ENCODE results near the gene GRIN1. TPM values are rescaled to one million over a fixed set of nuclear protein-coding genes. Genes with fewer than 3 reads are reported as not detected.

The GRIN1 gene
- total RNA-seq, 2 donors from 2014 or later: not detected

DNA sequence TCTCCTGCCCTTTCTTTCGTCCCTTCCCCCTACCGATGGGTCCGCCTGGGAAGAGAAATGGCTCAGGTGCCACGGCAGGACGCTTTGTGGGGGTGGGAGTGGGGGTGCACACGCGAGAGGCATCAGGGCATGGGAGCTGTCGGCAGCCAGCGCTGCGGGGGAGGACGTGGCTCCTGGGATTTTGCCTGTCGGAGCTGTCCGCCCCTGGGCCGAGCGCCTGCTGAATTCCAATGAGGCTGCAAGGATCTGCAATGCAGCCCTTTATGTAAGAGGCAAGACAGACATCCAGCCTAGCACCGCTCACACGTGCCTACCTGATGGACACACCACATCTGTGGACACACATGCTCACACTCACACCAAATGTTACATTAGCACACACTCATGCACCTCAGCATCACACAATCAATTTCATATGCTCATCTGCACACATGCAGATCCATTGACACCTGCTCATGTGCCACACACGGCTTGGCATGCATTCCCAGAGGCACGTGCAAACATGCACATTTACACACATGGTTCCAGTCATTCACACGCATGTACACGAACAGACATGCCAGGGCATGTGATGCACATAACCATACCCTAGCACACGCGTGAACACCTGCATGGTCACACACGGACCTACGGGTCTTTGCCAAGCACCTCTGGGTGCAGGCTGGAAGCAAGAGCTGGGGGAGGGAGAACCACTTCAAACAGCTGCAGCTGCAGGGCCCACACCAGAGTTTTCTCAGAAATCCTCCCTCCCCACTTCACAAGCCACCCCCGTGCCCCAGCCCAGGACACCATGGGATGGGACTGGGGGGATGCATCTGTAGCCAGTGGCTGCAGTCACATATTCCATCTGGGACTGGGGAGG, 1.4 kb downstream of the GRIN1 start:
- no peak for ATAC-seq (ENCODE audit: insufficient number of reproducible peaks, low FRiP score, low read depth)
- H3K9me3 ChIP-seq: no peaks in the 10 kb centered on the region
- H3K27me3 ChIP-seq (replicated peaks; ENCODE audit: insufficient read depth): peaks cover 26% of the 10 kb centered on the region
- no peak for DNase-seq (ENCODE audit: low spot score)
- H3K27ac ChIP-seq: no peak overlapping the region
- H3K36me3 ChIP-seq: no peaks in the 10 kb centered on the region
- peaks cover 0 to 3% of the 10 kb centered on the region in 2 donors for H3K4me1 ChIP-seq (ENCODE audit: control insufficient read depth in 1 of 2, low read depth in 2 of 2)
- TF ChIP-seq, protein P1, sequence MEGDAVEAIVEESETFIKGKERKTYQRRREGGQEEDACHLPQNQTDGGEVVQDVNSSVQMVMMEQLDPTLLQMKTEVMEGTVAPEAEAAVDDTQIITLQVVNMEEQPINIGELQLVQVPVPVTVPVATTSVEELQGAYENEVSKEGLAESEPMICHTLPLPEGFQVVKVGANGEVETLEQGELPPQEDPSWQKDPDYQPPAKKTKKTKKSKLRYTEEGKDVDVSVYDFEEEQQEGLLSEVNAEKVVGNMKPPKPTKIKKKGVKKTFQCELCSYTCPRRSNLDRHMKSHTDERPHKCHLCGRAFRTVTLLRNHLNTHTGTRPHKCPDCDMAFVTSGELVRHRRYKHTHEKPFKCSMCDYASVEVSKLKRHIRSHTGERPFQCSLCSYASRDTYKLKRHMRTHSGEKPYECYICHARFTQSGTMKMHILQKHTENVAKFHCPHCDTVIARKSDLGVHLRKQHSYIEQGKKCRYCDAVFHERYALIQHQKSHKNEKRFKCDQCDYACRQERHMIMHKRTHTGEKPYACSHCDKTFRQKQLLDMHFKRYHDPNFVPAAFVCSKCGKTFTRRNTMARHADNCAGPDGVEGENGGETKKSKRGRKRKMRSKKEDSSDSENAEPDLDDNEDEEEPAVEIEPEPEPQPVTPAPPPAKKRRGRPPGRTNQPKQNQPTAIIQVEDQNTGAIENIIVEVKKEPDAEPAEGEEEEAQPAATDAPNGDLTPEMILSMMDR (IDR thresholded peaks at IDR 0.05): no peak
- H3K4me3 ChIP-seq: no peak overlapping the region

DNA sequence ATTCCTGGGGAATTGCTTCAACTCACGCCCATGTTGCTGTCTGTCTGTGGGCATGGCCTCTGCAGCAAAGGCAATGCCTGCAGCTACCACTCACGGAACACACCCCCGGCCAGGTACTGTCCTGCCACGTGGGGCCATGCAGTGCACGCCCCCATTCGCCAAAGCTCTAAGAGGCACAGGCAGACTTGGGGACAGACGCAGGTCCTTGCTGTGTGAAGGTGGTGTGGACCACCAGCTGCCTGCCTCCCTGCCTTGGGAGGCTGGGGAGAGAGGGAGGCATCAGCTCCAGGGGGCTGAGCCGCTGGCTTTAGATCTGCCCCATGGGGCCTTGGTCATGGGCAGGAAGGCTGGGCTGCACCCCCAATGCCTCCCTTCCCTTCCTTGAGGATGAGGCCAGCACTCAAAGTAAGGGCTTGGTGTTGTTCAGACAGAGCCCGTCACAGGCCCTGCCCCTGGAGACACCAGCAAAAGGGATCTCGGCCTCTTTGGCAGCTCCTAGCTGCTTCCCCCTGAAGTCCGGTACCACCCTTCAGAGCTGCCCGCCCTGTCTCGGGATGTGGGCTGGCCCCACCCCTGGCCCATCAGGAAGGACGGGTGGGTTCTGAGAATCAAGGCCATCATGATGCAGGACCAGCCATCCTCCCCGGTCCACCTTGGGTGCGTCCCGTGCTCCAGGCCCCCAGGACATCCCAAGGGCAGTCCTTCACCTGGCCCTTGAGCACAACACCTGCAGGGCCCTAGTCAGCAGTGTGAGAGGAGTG, 2.3 kb downstream of the GRIN1 start:
- Histone ChIP-seq H3K36me3 (no peaks in the 10 kb centered on the region), H3K27me3 (replicated peaks; ENCODE audit: insufficient read depth) (peaks cover 20% of the 10 kb centered on the region), H3K4me1 (ENCODE audit: control insufficient read depth in 1 of 2, low read depth in 2 of 2) (peaks cover 0 to 3% of the 10 kb centered on the region in 2 donors), H3K4me3 (no peak overlapping the region), H3K27ac (no peak overlapping the region), H3K9me3 (no peaks in the 10 kb centered on the region)
- TF ChIP-seq, protein P1 (IDR thresholded peaks at IDR 0.05): no peak
- DNase-seq (ENCODE audit: low spot score) (no peak), ATAC-seq (ENCODE audit: insufficient number of reproducible peaks, low FRiP score, low read depth) (no peak)

DNA sequence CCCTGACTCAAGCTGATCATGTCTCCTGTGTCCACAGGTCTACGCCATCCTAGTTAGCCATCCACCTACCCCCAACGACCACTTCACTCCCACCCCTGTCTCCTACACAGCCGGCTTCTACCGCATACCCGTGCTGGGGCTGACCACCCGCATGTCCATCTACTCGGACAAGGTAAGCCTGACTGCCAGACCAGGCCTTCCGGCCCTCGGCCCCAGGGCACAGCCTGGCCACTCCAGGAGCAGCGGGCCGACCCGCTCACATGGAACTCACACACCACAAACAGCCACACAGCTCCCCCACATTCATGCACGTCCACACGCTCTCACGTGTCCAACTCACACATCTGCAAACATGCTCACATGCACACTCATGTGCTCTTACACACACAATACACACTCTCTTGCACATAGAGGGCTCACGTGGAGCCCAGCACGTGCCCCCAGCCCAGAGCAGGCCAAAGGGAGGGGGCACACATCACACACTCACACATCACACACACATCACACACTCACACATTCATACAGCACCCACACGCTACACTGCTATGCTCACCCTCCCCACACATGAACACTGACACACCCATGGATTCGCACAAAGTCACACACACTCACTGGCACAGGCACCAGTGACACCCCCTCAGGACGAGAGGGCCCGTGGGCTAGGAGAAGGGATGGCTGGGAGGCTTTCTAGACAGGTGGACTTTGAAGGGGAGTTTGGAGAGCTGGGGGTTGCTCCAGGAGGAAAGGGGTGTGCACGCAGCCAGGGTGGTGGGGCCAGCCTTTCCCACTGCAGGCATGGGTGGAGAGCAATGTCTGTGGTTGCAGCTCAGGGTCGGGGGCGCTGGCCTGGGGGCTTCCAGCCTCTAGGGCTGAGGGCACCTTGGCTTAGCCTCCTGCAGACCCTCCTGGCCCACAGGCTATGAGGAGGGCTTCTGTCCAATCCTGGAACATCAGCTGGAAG, 3.3 kb downstream of the GRIN1 start:
- no peak for ATAC-seq (ENCODE audit: insufficient number of reproducible peaks, low FRiP score, low read depth)
- TF ChIP-seq, protein P1 (IDR thresholded peaks at IDR 0.05): no peak

DNA sequence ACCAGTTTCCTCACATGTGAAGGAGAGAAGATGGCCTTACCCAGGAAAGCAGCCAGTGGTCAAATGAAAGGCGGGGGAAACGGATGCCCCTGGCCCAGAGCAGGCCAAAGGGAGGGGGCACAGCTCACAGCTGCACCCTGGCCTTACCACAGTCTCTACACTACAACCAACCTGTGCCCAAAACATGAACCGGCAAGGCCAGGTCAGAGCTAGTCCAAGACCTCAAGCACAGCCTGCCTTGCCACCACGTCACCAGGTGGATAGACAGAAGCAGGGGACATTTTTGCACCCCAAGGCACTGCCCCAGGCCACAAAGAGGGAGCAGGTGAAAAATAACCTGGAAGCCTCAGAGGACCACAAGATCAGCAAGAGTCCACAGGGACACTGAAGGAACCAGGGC, 4.5 kb downstream of the GRIN1 start:
- TF ChIP-seq, protein P1 (IDR thresholded peaks at IDR 0.05): no peak
- Histone ChIP-seq H3K4me3 (no peak overlapping the region), H3K4me1 (ENCODE audit: control insufficient read depth in 1 of 2, low read depth in 2 of 2) (peaks cover 0 to 3% of the 10 kb centered on the region in 2 donors), H3K27ac (no peak overlapping the region), H3K27me3 (replicated peaks; ENCODE audit: insufficient read depth) (peaks cover 10% of the 10 kb centered on the region), H3K9me3 (no peaks in the 10 kb centered on the region), H3K36me3 (no peaks in the 10 kb centered on the region)
- DNase-seq (ENCODE audit: low spot score) (no peak), ATAC-seq (ENCODE audit: insufficient number of reproducible peaks, low FRiP score, low read depth) (no peak)

More for the DNA sequence above, 3.3 kb downstream of the GRIN1 start:
- no peak overlapping the region for H3K27ac ChIP-seq
- H3K4me1 ChIP-seq (ENCODE audit: control insufficient read depth in 1 of 2, low read depth in 2 of 2): peaks cover 0 to 3% of the 10 kb centered on the region in 2 donors
- peaks cover 20% of the 10 kb centered on the region for H3K27me3 ChIP-seq (replicated peaks; ENCODE audit: insufficient read depth)
- no peak for DNase-seq (ENCODE audit: low spot score)
- no peaks in the 10 kb centered on the region for H3K9me3 ChIP-seq
- no peak overlapping the region for H3K4me3 ChIP-seq
- no peaks in the 10 kb centered on the region for H3K36me3 ChIP-seq
